ENCODE results near the gene PTPRN2.

- TF ChIP-seq POLR2A (IDR thresholded peaks at IDR 0.05), result no peak
- TF ChIP-seq CTCF (IDR thresholded peaks at IDR 0.05), result no peak
These were observed 17.7 kb downstream of the PTPRN2 start for GRCh38 chr7:158569858-158570323.
